K562 (cell line): Measurements from ENCODE around the gene PPP1R1C. TPM values are rescaled to one million over a fixed set of nuclear protein-coding genes. Genes with fewer than 3 reads are reported as not detected.

Source experiments
- ATAC-seq: fragments of 200-7000 bp; cut with Tn5 transposase; 3 replicates; pipeline ENCODE4 v1.9.1; 2020; ENCODE audit warnings: moderate library complexity
- BruUV-seq: library from RNA; stranded (reverse); fragments of 400-500 nt; replicated peaks from 2 replicates; lab custom pipeline; 2021; lab: Mats Ljungman, UMichigan
- CTCF ChIA-PET: fragments of 300-600 bp; formaldehyde crosslinking; extraction: SDS; loops from one replicate; lab custom pipeline; 2021; ENCODE audit warnings: low intra/inter-chr PET ratio; lab: Yijun Ruan, JAX
- POLR2A ChIA-PET: fragments of 300-600, 350-650 bp; sonication (Branson Sonifier 250); formaldehyde crosslinking; extraction: SDS; loops from one replicate; lab custom pipeline; 2021; ENCODE audit warnings: antibody characterized with exemption, inconsistent platforms; lab: Yijun Ruan, JAX
- DNase-seq, 4 experiments: peaks; one replicate each; pipeline versions ENCODE4 v3.0.0 to v3.0.0-alpha.2; 2011 to 2018; ENCODE audit warnings: low spot score in 3 of 4, mixed read lengths in 3 of 4; ENCODE audit errors: extremely low read depth in 1 of 4
- FAIRE-seq: peaks from 2 replicates; lab custom pipeline; 2011; peaks lifted over from hg19 to GRCh38; lab: Jason Lieb, UNC
- H2AFZ ChIP-seq: 2 replicates; pipeline ENCODE4 v1.6.0; 2011; ENCODE audit warnings: low read depth, low read length, control low read depth, inconsistent platforms
- H3K27ac ChIP-seq: fragments of 200-600 bp; 3 replicates; pipeline ENCODE4 v1.8.0; 2011; ENCODE audit warnings: low read depth, mild to moderate bottlenecking, control low read depth, inconsistent platforms, low read length, moderate library complexity, mixed read lengths; ENCODE audit errors: extremely low read depth
- H3K27me3 ChIP-seq, 2 experiments: fragments of 300-600 bp in 1 of 2; 2 replicates in 1 of 2; 3 replicates in 1 of 2; pipeline versions ENCODE4 v1.6.0 to v1.8.0; 2011; ENCODE audit warnings: inconsistent platforms in 2 of 2, low read length in 2 of 2, mild to moderate bottlenecking in 1 of 2, mixed read lengths in 1 of 2, moderate library complexity in 1 of 2; ENCODE audit not compliant: control insufficient read depth in 2 of 2, insufficient read depth in 2 of 2
- H3K36me3 ChIP-seq: fragments of 300-600 bp; 3 replicates; pipeline ENCODE4 v1.8.0; 2011; ENCODE audit warnings: mild to moderate bottlenecking, low read length, inconsistent platforms; ENCODE audit not compliant: control insufficient read depth, insufficient read depth
- H3K4me1 ChIP-seq, 2 experiments: fragments of 200-600 bp in 1 of 2; replicated peaks in 1 of 2; 2 replicates in 1 of 2; 3 replicates in 1 of 2; pipeline versions ENCODE4 v1.5.1 to v1.8.0; 2011; ENCODE audit warnings: inconsistent platforms in 2 of 2, low read length in 2 of 2, mild to moderate bottlenecking in 1 of 2, mixed read lengths in 1 of 2, moderate library complexity in 1 of 2; ENCODE audit not compliant: control insufficient read depth in 2 of 2, insufficient read depth in 2 of 2
- H3K4me2 ChIP-seq: 2 replicates; pipeline ENCODE4 v1.6.1; 2011; ENCODE audit warnings: low read length, control low read depth, inconsistent platforms, mixed read lengths; ENCODE audit not compliant: insufficient read depth
- H3K4me3 ChIP-seq: fragments of 200-600 bp; sonication (generic), shearing (Covaris generic); 2 replicates; pipeline ENCODE4 v1.5.1; 2016; ENCODE audit warnings: control low read depth, inconsistent platforms
- H3K79me2 ChIP-seq: fragments of 200-600 bp; 3 replicates; pipeline ENCODE4 v1.8.0; 2011; ENCODE audit warnings: low read length, inconsistent platforms; ENCODE audit not compliant: control insufficient read depth, insufficient read depth
- H3K9ac ChIP-seq, 2 experiments: 2 replicates each; pipeline versions ENCODE4 v1.6.0 to v1.6.1; 2011; ENCODE audit warnings: low read depth in 2 of 2, low read length in 2 of 2, control low read depth in 1 of 2, inconsistent platforms in 1 of 2, mild to moderate bottlenecking in 1 of 2, mixed read lengths in 1 of 2; ENCODE audit not compliant: insufficient read depth in 1 of 2
- H3K9me1 ChIP-seq: one replicate; pipeline ENCODE4 v1.6.0; 2011; ENCODE audit warnings: inconsistent platforms, mild to moderate bottlenecking, low read length, moderate library complexity; ENCODE audit not compliant: control insufficient read depth, insufficient read depth
- H3K9me3 ChIP-seq: replicated peaks from 2 replicates; pipeline ENCODE4 v1.5.1; 2011; ENCODE audit warnings: low read depth, low read length, inconsistent platforms; ENCODE audit not compliant: control insufficient read depth, insufficient read depth
- H4K20me1 ChIP-seq: replicated peaks from 2 replicates; pipeline ENCODE4 v1.6.1; 2011; ENCODE audit warnings: low read length, inconsistent platforms, mixed read lengths; ENCODE audit not compliant: control insufficient read depth, insufficient read depth
- BRD9 ChIP-seq: fragments of 450-650 bp; IDR thresholded peaks from 2 replicates; pipeline ENCODE4 v1.6.1; 2018; ENCODE audit warnings: low read depth; ENCODE audit not compliant: partially characterized antibody
- ERF ChIP-seq: fragments of 450-650 bp; formaldehyde crosslinking; IDR thresholded peaks from 2 replicates; pipeline ENCODE4 v1.4.0; 2020; ENCODE audit warnings: mild to moderate bottlenecking, mixed read lengths
- ETV5 ChIP-seq: sonication (generic); formaldehyde crosslinking; IDR thresholded peaks from 2 replicates; pipeline ENCODE4 v1.4.0; 2020; ENCODE audit warnings: low read depth, mild to moderate bottlenecking, missing genetic modification reagents
- KDM4B ChIP-seq, 2 experiments: fragments of 450-650 bp in 1 of 2; sonication (generic) in 1 of 2; IDR thresholded peaks; 2 replicates each; pipeline ENCODE4 v1.6.1; 2016 to 2017; ENCODE audit warnings: borderline replicate concordance in 2 of 2, antibody characterized with exemption in 1 of 2, low read depth in 1 of 2, mild to moderate bottlenecking in 1 of 2
- L3MBTL2 ChIP-seq: fragments of 450-650 bp; IDR thresholded peaks from 2 replicates; pipeline ENCODE4 v1.6.1; 2016; ENCODE audit warnings: mild to moderate bottlenecking, moderate library complexity
- MCM5 ChIP-seq: fragments of 450-650 bp; IDR thresholded peaks from 2 replicates; pipeline ENCODE4 v1.6.1; 2016; ENCODE audit warnings: low read depth
- MLX ChIP-seq, 2 experiments: fragments of 450-650 bp in 1 of 2; sonication (generic) in 1 of 2; formaldehyde crosslinking; conservative IDR thresholded peaks; 2 replicates each; pipeline versions ENCODE4 v1.4.0 to v1.8.1; 2020 to 2022; ENCODE audit warnings: mild to moderate bottlenecking in 1 of 2, missing genetic modification reagents in 1 of 2
- PYGO2 ChIP-seq: fragments of 450-650 bp; IDR thresholded peaks from 2 replicates; pipeline ENCODE4 v1.6.1; 2016; ENCODE audit warnings: mild to moderate bottlenecking, missing genetic modification characterization, moderate library complexity, missing compliant biosample characterization
- RBM34 ChIP-seq: fragments of 200-400 bp; formaldehyde crosslinking; IDR thresholded peaks from 2 replicates; pipeline ENCODE4 v1.6.1; 2018; ENCODE audit warnings: low read length, borderline replicate concordance; ENCODE audit not compliant: insufficient read depth
- THRAP3 ChIP-seq: fragments of 450-650 bp; IDR thresholded peaks from 2 replicates; pipeline ENCODE4 v1.6.1; 2016; ENCODE audit warnings: mild to moderate bottlenecking, inconsistent platforms, borderline replicate concordance
- WHSC1 ChIP-seq: IDR thresholded peaks from one replicate; pipeline ENCODE4 v1.6.1; 2012; ENCODE audit warnings: low read length, control low read depth, inconsistent platforms
- ZFP1 ChIP-seq: fragments of 450-650 bp; formaldehyde crosslinking; IDR thresholded peaks from 2 replicates; pipeline ENCODE4 v1.4.0; 2020; ENCODE audit warnings: mild to moderate bottlenecking, mixed read lengths
- ZNF583 ChIP-seq: fragments of 250-450 bp; sonication (Bioruptor Pico); IDR thresholded peaks from 2 replicates; pipeline ENCODE4 v1.4.0; 2020
- ZNF639 ChIP-seq, 2 experiments: fragments of 200-800 bp in 1 of 2; sonication (Bioruptor generic) in 1 of 2; sonication (generic) in 1 of 2; formaldehyde crosslinking in 1 of 2; IDR thresholded peaks in 1 of 2; conservative IDR thresholded peaks in 1 of 2; 2 replicates each; pipeline versions ENCODE4 v1.5.0 to v1.6.1; 2016 to 2020; ENCODE audit warnings: missing compliant biosample characterization in 1 of 2, missing genetic modification characterization in 1 of 2, missing genetic modification reagents in 1 of 2
- WGBS: fragments of 100-300 bp; shearing (Covaris generic); methylation state at CpG from one replicate; pipeline ENCODE4 v1.1.6; 2016; ENCODE audit warnings: low coverage, mixed read lengths; ENCODE audit not compliant: insufficient coverage; ENCODE audit errors: missing lambda C conversion rate; 5-methylcytosine and 5-hydroxymethylcytosine counted together
- in situ Hi-C: fragments of 300-500 bp; cut with MboI; formaldehyde crosslinking; loops from 4 replicates; pipeline ENCODE4 v1.15.0; 2018; ENCODE audit warnings: inconsistent platforms, mixed read lengths
- intact Hi-C: fragments of 100-400 bp; cut with micrococcal nuclease; formaldehyde crosslinking; loops from 2 replicates; pipeline ENCODE4 v1.14.2; 2022
- polyA plus RNA-seq, 8 experiments: library from polyadenylated mRNA; depleted of rRNA in 4 of 8; stranded (reverse) in 5 of 8; unstranded in 3 of 8; fragments of >200 nt; fragmentation: Nextera tagmentation in 2 of 8; fragmentation: Illumina TruSeq in 1 of 8; extraction: Ambion mirVana in 2 of 8; extraction: Trizol in 1 of 8; gene quantifications; 2 replicates each; pipeline versions ENCODE4 v1.2.1 to v1.2.3, GENCODE V29; 2011 to 2014; ENCODE audit warnings: inconsistent platforms in 1 of 8, missing spikeins in 1 of 8
- total RNA-seq, 7 experiments: library from RNA; depleted of rRNA in 6 of 7; stranded (reverse); fragments of >200 nt in 6 of 7; fragmentation: Illumina TruSeq in 2 of 7; extraction: Trizol in 2 of 7; gene quantifications; 2 replicates each; pipeline versions ENCODE4 v1.2.1 to v1.2.3, GENCODE V29; 2011 to 2021; ENCODE audit warnings: low replicate concordance in 1 of 7
- TF ChIP-seq, protein P1 (sequence below), 2 experiments: fragments of 450-650 bp; IDR thresholded peaks; 2 replicates each; pipeline ENCODE4 v1.6.1; 2018; ENCODE audit warnings: mild to moderate bottlenecking in 2 of 2, low read depth in 1 of 2; ENCODE audit not compliant: partially characterized antibody in 2 of 2

Gene PPP1R1C
- total and polyA plus RNA-seq, 9 of the 15 experiments (the other 6 are each of a cell fraction or from before 2014, with no cell fraction given): 0.09 to 0.64 (median 0.40) TPM; not detected in 2

DNA sequence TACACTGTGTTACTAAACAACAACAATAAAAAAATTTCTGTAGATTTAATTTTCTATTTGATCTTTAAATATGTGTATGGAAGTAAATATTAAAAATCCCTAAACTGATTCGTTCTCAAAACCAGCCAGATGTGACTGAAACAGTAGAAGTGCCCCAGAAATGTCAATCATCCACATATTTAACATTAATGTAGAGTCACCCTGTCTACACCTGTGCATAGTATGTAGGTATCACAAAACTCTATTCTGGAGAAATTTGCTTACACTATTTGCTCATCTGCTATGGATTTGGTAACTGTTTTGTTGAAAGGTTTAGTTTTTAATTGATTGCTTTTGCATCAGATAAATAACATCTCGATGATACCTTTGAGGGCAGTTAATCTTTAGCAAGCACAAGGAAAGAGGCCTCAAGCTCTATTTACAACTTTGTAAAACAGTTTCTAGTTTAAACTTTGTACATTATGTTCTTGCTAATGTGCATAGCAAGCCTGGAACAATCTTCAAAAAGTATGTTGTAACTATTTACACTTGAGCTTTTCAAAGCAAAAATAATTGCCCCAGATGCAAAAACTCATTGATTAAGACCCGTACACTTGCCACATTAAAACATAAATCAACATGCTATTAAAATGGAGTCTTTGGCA is 76.8 kb downstream of the PPP1R1C start:
- ChIA-PET CTCF (no interaction called here), POLR2A (no interaction called here)
- H3K9me3 ChIP-seq: no peaks in the 10 kb centered on the region
- no peak overlapping the region for H3K4me2 ChIP-seq
- H3K27me3 ChIP-seq: no peaks in the 10 kb centered on the region
- H3K79me2 ChIP-seq: no peaks in the 10 kb centered on the region
- no peaks in the 10 kb centered on the region for H3K4me1 ChIP-seq
- H3K27ac ChIP-seq: no peak overlapping the region
- H4K20me1 ChIP-seq: no peaks in the 10 kb centered on the region
- no TSS peak for BruUV-seq
- no peak overlapping the region for H3K9ac ChIP-seq
- 0% methylated on average over 3 of the region's 3 CpGs for WGBS
- ATAC-seq: no peak
- H2AFZ ChIP-seq: no peak overlapping the region
- no peak overlapping the region for H3K4me3 ChIP-seq
- intact Hi-C loops (no loop called here), in situ Hi-C loops (no loop called here)
- FAIRE-seq: no peak
- no peaks in the 10 kb centered on the region for H3K36me3 ChIP-seq
- no peak for DNase-seq
- H3K9me1 ChIP-seq: no peaks in the 10 kb centered on the region
- no peak for TF ChIP-seq MLX (CRISPR knock-in tag; conservative IDR thresholded peaks at IDR 0.05)
- no peak for TF ChIP-seq RBM34
- TF ChIP-seq BRD9: no peak
- no peak for TF ChIP-seq L3MBTL2
- TF ChIP-seq ETV5 (CRISPR knock-in tag): no peak
- no peak for TF ChIP-seq MCM5
- no peak for TF ChIP-seq ZFP1 (CRISPR knock-in tag)
- TF ChIP-seq THRAP3: no peak
- TF ChIP-seq, protein P1, sequence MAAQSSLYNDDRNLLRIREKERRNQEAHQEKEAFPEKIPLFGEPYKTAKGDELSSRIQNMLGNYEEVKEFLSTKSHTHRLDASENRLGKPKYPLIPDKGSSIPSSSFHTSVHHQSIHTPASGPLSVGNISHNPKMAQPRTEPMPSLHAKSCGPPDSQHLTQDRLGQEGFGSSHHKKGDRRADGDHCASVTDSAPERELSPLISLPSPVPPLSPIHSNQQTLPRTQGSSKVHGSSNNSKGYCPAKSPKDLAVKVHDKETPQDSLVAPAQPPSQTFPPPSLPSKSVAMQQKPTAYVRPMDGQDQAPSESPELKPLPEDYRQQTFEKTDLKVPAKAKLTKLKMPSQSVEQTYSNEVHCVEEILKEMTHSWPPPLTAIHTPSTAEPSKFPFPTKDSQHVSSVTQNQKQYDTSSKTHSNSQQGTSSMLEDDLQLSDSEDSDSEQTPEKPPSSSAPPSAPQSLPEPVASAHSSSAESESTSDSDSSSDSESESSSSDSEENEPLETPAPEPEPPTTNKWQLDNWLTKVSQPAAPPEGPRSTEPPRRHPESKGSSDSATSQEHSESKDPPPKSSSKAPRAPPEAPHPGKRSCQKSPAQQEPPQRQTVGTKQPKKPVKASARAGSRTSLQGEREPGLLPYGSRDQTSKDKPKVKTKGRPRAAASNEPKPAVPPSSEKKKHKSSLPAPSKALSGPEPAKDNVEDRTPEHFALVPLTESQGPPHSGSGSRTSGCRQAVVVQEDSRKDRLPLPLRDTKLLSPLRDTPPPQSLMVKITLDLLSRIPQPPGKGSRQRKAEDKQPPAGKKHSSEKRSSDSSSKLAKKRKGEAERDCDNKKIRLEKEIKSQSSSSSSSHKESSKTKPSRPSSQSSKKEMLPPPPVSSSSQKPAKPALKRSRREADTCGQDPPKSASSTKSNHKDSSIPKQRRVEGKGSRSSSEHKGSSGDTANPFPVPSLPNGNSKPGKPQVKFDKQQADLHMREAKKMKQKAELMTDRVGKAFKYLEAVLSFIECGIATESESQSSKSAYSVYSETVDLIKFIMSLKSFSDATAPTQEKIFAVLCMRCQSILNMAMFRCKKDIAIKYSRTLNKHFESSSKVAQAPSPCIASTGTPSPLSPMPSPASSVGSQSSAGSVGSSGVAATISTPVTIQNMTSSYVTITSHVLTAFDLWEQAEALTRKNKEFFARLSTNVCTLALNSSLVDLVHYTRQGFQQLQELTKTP (IDR thresholded peaks at IDR 0.05; ENCODE audit: low read depth in 1 of 2, partially characterized antibody in 2 of 2): no peak
- no peak for TF ChIP-seq WHSC1
- no peak for TF ChIP-seq ZNF583 (CRISPR knock-in tag)
- no peak for TF ChIP-seq KDM4B (IDR thresholded peaks at IDR 0.05; ENCODE audit: borderline replicate concordance in 2 of 2, low read depth in 1 of 2)
- TF ChIP-seq PYGO2 (tag): no peak
- TF ChIP-seq ZNF639 (CRISPR knock-in tag; conservative IDR thresholded peaks at IDR 0.05 in 1 of 2, IDR thresholded peaks at IDR 0.05 in 1 of 2): no peak
- TF ChIP-seq ERF (CRISPR knock-in tag): no peak
